ENCODE results near the gene STK32C.

GRCh38 chr10:132350391-132350790 is 42.6 kb upstream of the STK32C start:
- TF ChIP-seq CTCF (conservative IDR thresholded peaks at IDR 0.05; ENCODE audit: low read depth, low read length) = no peak
- no peak for TF ChIP-seq RFX5 (IDR thresholded peaks at IDR 0.05; ENCODE audit: low read depth, low read length)
- TF ChIP-seq NFE2L2 (IDR thresholded peaks at IDR 0.05; ENCODE audit: low read depth, low read length) = no peak
- TF ChIP-seq RAD21 (IDR thresholded peaks at IDR 0.05; ENCODE audit: low read length) = no peak
- TF ChIP-seq POLR2A (IDR thresholded peaks at IDR 0.05; ENCODE audit: low read depth, low read length) = no peak
- TF ChIP-seq MAZ (IDR thresholded peaks at IDR 0.05; ENCODE audit: borderline replicate concordance, low read depth, low read length) = no peak
- TF ChIP-seq CHD1 (IDR thresholded peaks at IDR 0.05; ENCODE audit: low read depth, low read length) = no peak
- TF ChIP-seq MAFK (IDR thresholded peaks at IDR 0.05; ENCODE audit: low read depth, low read length) = no peak
- no peak for TF ChIP-seq MXI1 (IDR thresholded peaks at IDR 0.05; ENCODE audit: borderline replicate concordance, low read depth, low read length)
- TF ChIP-seq USF2 (IDR thresholded peaks at IDR 0.05; ENCODE audit: low read depth, low read length) = no peak
- no peak for TF ChIP-seq CEBPB (IDR thresholded peaks at IDR 0.05; ENCODE audit: low read depth, low read length)
